ENCODE results near the gene PVR.

PVR gene

DNA sequence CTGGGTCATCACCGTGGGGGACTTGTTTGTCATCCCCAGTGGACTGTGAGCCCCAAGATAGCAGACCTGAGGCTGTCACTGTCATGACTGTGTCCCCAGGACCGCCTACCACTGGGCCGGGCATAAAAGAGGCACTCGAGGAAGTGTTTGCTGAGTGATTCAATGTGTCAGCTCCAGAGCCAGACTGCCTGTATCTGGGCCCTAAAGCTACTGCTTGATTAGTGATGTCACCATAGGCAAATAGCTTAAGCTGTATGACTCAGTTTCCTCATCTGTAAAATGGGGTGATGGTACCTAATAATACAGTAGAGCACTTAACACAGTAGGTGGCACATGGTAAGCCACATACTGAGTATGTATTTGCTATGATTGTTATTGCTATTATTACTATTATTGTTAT, 16.4 kb downstream of the PVR start:
- H3K36me3 ChIP-seq (ENCODE audit: insufficient read depth, low read length) = no peaks in the 10 kb centered on the region
- no peak overlapping the region for H3K4me3 ChIP-seq (ENCODE audit: low read depth in 1 of 2, low read length in 2 of 2)
- no peak overlapping the region for H3K9ac ChIP-seq (ENCODE audit: low read depth, low read length)
- ATAC-seq (ENCODE audit: insufficient read depth, low read depth) (no peak), DNase-seq (no peak)
- H3K9me3 ChIP-seq (ENCODE audit: insufficient read depth, low read length, severe bottlenecking) = no peaks in the 10 kb centered on the region
- H4K20me1 ChIP-seq (ENCODE audit: insufficient read depth, low read length) = no peaks in the 10 kb centered on the region
- H3K27me3 ChIP-seq (ENCODE audit: insufficient read depth, low read length, poor library complexity) = no peaks in the 10 kb centered on the region
- no peak overlapping the region for H2AFZ ChIP-seq (ENCODE audit: low read depth, low read length)
- no peak overlapping the region for H3K4me2 ChIP-seq (ENCODE audit: insufficient read depth, low read length)
- no peaks in the 10 kb centered on the region for H3K4me1 ChIP-seq (ENCODE audit: insufficient read depth, low read length)
- no peak for TF ChIP-seq EZH2 (IDR thresholded peaks at IDR 0.05; ENCODE audit: borderline replicate concordance, low read depth, low read length, severe bottlenecking)
- H3K27ac ChIP-seq (ENCODE audit: low read length) = no peak overlapping the region
- H3K79me2 ChIP-seq (ENCODE audit: insufficient read depth, low read length) = no peaks in the 10 kb centered on the region

DNA sequence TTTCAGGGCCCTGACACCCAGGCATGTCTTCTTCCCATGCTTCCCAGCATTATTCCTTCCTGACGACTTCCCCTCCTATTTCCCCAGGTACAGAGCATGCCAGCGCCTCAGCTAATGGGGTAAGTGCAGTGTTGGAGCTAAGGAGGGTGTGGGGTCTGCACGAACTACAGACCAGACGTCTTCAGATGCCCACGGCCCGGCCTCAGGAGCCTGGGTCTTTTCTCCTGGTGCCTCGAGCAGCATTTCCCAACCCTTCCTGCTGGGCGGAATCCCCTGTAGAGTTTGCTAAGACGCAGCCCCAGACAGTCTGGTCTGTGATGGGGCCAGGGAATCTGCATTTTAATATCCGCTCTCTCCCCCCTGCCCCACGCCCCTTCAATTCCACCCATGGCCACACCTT, 17.5 kb downstream of the PVR start:
- Histone ChIP-seq H3K79me2 (ENCODE audit: insufficient read depth, low read length) (no peaks in the 10 kb centered on the region), H3K27ac (ENCODE audit: low read length) (no peak overlapping the region), H3K9me3 (ENCODE audit: insufficient read depth, low read length, severe bottlenecking) (no peaks in the 10 kb centered on the region), H3K9ac (ENCODE audit: low read depth, low read length) (no peak overlapping the region), H4K20me1 (ENCODE audit: insufficient read depth, low read length) (no peaks in the 10 kb centered on the region), H3K4me3 (ENCODE audit: low read depth in 1 of 2, low read length in 2 of 2) (no peak overlapping the region), H3K27me3 (ENCODE audit: insufficient read depth, low read length, poor library complexity) (no peaks in the 10 kb centered on the region), H3K4me2 (ENCODE audit: insufficient read depth, low read length) (no peak overlapping the region), H3K4me1 (ENCODE audit: insufficient read depth, low read length) (no peaks in the 10 kb centered on the region), H3K36me3 (ENCODE audit: insufficient read depth, low read length) (no peaks in the 10 kb centered on the region), H2AFZ (ENCODE audit: low read depth, low read length) (no peak overlapping the region)
- ATAC-seq (ENCODE audit: insufficient read depth, low read depth) (no peak), DNase-seq (no peak)
- TF ChIP-seq, protein P1, sequence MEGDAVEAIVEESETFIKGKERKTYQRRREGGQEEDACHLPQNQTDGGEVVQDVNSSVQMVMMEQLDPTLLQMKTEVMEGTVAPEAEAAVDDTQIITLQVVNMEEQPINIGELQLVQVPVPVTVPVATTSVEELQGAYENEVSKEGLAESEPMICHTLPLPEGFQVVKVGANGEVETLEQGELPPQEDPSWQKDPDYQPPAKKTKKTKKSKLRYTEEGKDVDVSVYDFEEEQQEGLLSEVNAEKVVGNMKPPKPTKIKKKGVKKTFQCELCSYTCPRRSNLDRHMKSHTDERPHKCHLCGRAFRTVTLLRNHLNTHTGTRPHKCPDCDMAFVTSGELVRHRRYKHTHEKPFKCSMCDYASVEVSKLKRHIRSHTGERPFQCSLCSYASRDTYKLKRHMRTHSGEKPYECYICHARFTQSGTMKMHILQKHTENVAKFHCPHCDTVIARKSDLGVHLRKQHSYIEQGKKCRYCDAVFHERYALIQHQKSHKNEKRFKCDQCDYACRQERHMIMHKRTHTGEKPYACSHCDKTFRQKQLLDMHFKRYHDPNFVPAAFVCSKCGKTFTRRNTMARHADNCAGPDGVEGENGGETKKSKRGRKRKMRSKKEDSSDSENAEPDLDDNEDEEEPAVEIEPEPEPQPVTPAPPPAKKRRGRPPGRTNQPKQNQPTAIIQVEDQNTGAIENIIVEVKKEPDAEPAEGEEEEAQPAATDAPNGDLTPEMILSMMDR (IDR thresholded peaks at IDR 0.05; ENCODE audit: borderline replicate concordance, extremely low read depth, low read length, poor library complexity, severe bottlenecking) = no peak
- no peak for TF ChIP-seq EZH2 (IDR thresholded peaks at IDR 0.05; ENCODE audit: borderline replicate concordance, low read depth, low read length, severe bottlenecking)

DNA sequence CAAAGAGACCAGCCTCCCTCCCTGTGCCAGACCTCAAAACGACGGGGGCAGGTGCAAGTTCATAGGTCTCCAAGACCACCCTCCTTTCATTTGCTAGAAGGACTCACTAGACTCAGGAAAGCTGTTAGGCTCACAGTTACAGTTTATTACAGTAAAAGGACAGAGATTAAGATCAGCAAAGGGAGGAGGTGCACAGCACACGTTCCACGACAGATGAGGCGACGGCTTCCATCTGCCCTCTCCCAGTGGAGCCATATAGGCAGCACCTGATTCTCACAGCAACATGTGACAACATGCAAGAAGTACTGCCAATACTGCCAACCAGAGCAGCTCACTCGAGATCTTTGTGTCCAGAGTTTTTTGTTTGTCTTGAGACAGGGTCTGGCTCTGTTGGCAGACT, 18.2 kb downstream of the PVR start:
- no peaks in the 10 kb centered on the region for H3K9me3 ChIP-seq (ENCODE audit: insufficient read depth, low read length, severe bottlenecking)
- H3K27ac ChIP-seq (ENCODE audit: low read length) = no peak overlapping the region
- H3K4me1 ChIP-seq (ENCODE audit: insufficient read depth, low read length) = no peaks in the 10 kb centered on the region
- H3K4me3 ChIP-seq (ENCODE audit: low read depth in 1 of 2, low read length in 2 of 2) = no peak overlapping the region
- no peaks in the 10 kb centered on the region for H3K79me2 ChIP-seq (ENCODE audit: insufficient read depth, low read length)
- TF ChIP-seq, protein P1 (IDR thresholded peaks at IDR 0.05; ENCODE audit: borderline replicate concordance, extremely low read depth, low read length, poor library complexity, severe bottlenecking) = no peak
- TF ChIP-seq EZH2 (IDR thresholded peaks at IDR 0.05; ENCODE audit: borderline replicate concordance, low read depth, low read length, severe bottlenecking) = no peak
- no peak overlapping the region for H2AFZ ChIP-seq (ENCODE audit: low read depth, low read length)
- H3K27me3 ChIP-seq (ENCODE audit: insufficient read depth, low read length, poor library complexity) = no peaks in the 10 kb centered on the region
- DNase-seq (no peak), ATAC-seq (ENCODE audit: insufficient read depth, low read depth) (no peak)
- no peaks in the 10 kb centered on the region for H4K20me1 ChIP-seq (ENCODE audit: insufficient read depth, low read length)
- H3K36me3 ChIP-seq (ENCODE audit: insufficient read depth, low read length) = no peaks in the 10 kb centered on the region
- no peak overlapping the region for H3K9ac ChIP-seq (ENCODE audit: low read depth, low read length)
- H3K4me2 ChIP-seq (ENCODE audit: insufficient read depth, low read length) = no peak overlapping the region

DNA sequence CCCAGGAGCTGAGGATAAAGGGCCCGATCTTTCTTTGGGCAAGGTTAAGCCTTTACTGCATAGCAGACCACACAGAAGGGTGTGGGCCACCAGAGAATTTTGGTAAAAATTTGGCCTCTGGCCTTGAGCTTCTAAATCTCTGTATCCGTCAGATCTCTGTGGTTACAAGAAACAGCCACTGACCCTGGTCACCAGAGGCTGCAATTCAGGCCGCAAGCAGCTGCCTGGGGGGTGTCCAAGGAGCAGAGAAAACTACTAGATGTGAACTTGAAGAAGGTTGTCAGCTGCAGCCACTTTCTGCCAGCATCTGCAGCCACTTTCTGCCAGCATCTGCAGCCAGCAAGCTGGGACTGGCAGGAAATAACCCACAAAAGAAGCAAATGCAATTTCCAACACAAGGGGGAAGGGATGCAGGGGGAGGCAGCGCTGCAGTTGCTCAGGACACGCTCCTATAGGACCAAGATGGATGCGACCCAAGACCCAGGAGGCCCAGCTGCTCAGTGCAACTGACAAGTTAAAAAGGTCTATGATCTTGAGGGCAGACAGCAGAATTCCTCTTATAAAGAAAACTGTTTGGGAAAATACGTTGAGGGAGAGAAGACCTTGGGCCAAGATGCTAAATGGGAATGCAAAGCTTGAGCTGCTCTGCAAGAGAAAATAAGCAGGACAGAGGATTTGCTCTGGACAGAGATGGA, 19.1 kb downstream of the PVR start:
- H3K4me1 ChIP-seq (ENCODE audit: insufficient read depth, low read length) = no peaks in the 10 kb centered on the region
- TF ChIP-seq EZH2 (IDR thresholded peaks at IDR 0.05; ENCODE audit: borderline replicate concordance, low read depth, low read length, severe bottlenecking) = no peak
- TF ChIP-seq, protein P1 (IDR thresholded peaks at IDR 0.05; ENCODE audit: borderline replicate concordance, extremely low read depth, low read length, poor library complexity, severe bottlenecking) = no peak
- no peak overlapping the region for H3K27ac ChIP-seq (ENCODE audit: low read length)
- H2AFZ ChIP-seq (ENCODE audit: low read depth, low read length) = no peak overlapping the region
- H3K9me3 ChIP-seq (ENCODE audit: insufficient read depth, low read length, severe bottlenecking) = no peaks in the 10 kb centered on the region
- ATAC-seq (ENCODE audit: insufficient read depth, low read depth) = no peak
- H3K4me2 ChIP-seq (ENCODE audit: insufficient read depth, low read length) = no peak overlapping the region
- no peaks in the 10 kb centered on the region for H4K20me1 ChIP-seq (ENCODE audit: insufficient read depth, low read length)
- H3K27me3 ChIP-seq (ENCODE audit: insufficient read depth, low read length, poor library complexity) = no peaks in the 10 kb centered on the region
- no peak for DNase-seq
- H3K36me3 ChIP-seq (ENCODE audit: insufficient read depth, low read length) = no peaks in the 10 kb centered on the region
- no peaks in the 10 kb centered on the region for H3K79me2 ChIP-seq (ENCODE audit: insufficient read depth, low read length)
- H3K9ac ChIP-seq (ENCODE audit: low read depth, low read length) = no peak overlapping the region
- no peak overlapping the region for H3K4me3 ChIP-seq (ENCODE audit: low read depth in 1 of 2, low read length in 2 of 2)

Data from DND-41 (cell line).